GM12864 (cell line): ENCODE results near the gene TAS2R5.

Experiments used
- DNase-seq: peaks from one replicate; pipeline ENCODE4 v3.0.0-alpha.2; 2011; ENCODE audit warnings: low read depth
- H3K4me3 ChIP-seq: 2 replicates; pipeline ENCODE4 v1.5.1; 2011; ENCODE audit warnings: mild to moderate bottlenecking, low read depth, low read length, control low read depth
- CTCF ChIP-seq: IDR thresholded peaks from 2 replicates; pipeline ENCODE4 v1.5.1; 2011; ENCODE audit warnings: low read depth, mild to moderate bottlenecking, moderate library complexity, low read length, control low read depth, inconsistent platforms; ENCODE audit errors: missing control alignments

Gene TAS2R5

GRCh38 chr7:141838581-141838980 is 48.6 kb downstream of the TAS2R5 start:
- no peak for TF ChIP-seq CTCF
- no peak for DNase-seq

GRCh38 chr7:141839256-141839655 is 49.2 kb downstream of the TAS2R5 start:
- H3K4me3 ChIP-seq, result no peak overlapping the region
- no peak for TF ChIP-seq CTCF
- no peak for DNase-seq

More at GRCh38 chr7:141838581-141838980, 48.6 kb downstream of the TAS2R5 start:
- no peak overlapping the region for H3K4me3 ChIP-seq

GRCh38 chr7:141840708-141841107 is 50.7 kb downstream of the TAS2R5 start:
- no peak for TF ChIP-seq CTCF
- no peak overlapping the region for H3K4me3 ChIP-seq
- no peak for DNase-seq
